ENCODE results near the gene CHRNE. TPM values are rescaled to one million over a fixed set of nuclear protein-coding genes. Genes with fewer than 3 reads are reported as not detected.
"Not testable (repeated sequence)": the region's sequence is repeated elsewhere in the genome, so short reads cannot be mapped to it uniquely, and the experiment has no call there.

The CHRNE gene
- polyA plus RNA-seq, 1 donor (not counting 4 experiments of a cell fraction or from before 2014, with no cell fraction given), result 0.04 TPM

- Histone ChIP-seq H3K36me3 (ENCODE audit: control insufficient read depth in 2 of 2, extremely low read depth in 1 of 2, insufficient read depth in 2 of 2, low read length in 2 of 2) (peaks cover 5 to 25% of the 10 kb centered on the region in 2 experiments), H3K4me3 (ENCODE audit: control insufficient read depth in 2 of 3, extremely low read depth in 1 of 3, insufficient read depth in 2 of 3, low read depth in 1 of 3, low read length in 3 of 3) (peak overlapping the region; percentile 69 to 90 (median 77)), H3K4me1 (ENCODE audit: control insufficient read depth, extremely low read depth, insufficient read depth, low read length) (peaks cover 78% of the 10 kb centered on the region), H3K27ac (ENCODE audit: control insufficient read depth, insufficient read depth, low read length) (peak overlapping the region; percentile 90), H3K79me2 (ENCODE audit: control insufficient read depth, insufficient read depth, low read length) (peaks cover 67% of the 10 kb centered on the region), H3K27me3 (ENCODE audit: control insufficient read depth, extremely low read depth, insufficient read depth, low read length) (no peaks in the 10 kb centered on the region), H3K9me1 (ENCODE audit: control insufficient read depth, extremely low read depth, insufficient read depth, low read length) (no peaks in the 10 kb centered on the region), H3K9ac (ENCODE audit: control insufficient read depth, extremely low read depth, insufficient read depth, low read length) (peak overlapping the region; percentile 83), H3K4me2 (ENCODE audit: control insufficient read depth, extremely low read depth, insufficient read depth, low read depth, low read length) (peak overlapping the region; percentile 92), H3K9me3 (ENCODE audit: control insufficient read depth, low read depth, low read length) (no peaks in the 10 kb centered on the region), H4K20me1 (ENCODE audit: control insufficient read depth, extremely low read depth, insufficient read depth, low read length) (no peaks in the 10 kb centered on the region), H2AFZ (ENCODE audit: control insufficient read depth, low read length) (no peak overlapping the region)
- no peak for FAIRE-seq
- no peak for DNase-seq (ENCODE audit: low read depth, low spot score)
- TF ChIP-seq EZH2 (IDR thresholded peaks at IDR 0.05; ENCODE audit: low read length), result no peak
- no peak for TF ChIP-seq CTCF (optimal IDR thresholded peaks at IDR 0.05 in 1 of 3, IDR thresholded peaks at IDR 0.05 in 1 of 3, conservative IDR thresholded peaks at IDR 0.05 in 1 of 3; ENCODE audit: extremely low read depth in 1 of 3, insufficient read depth in 2 of 3, low read length in 3 of 3)
- dilution Hi-C loops (cut with MboI; ENCODE audit: extremely low pct_ligation_motif_present, low sequenced_read_pairs), result no loop called here
Measured at GRCh38 chr17:4858068-4858881, 44.6 kb downstream of the CHRNE start.

GRCh38 chr17:4857347-4857746, 45.6 kb downstream of the CHRNE start:
- H3K9me1 ChIP-seq (ENCODE audit: control insufficient read depth, extremely low read depth, insufficient read depth, low read length); FAIRE-seq; H3K27me3 ChIP-seq (ENCODE audit: control insufficient read depth, extremely low read depth, insufficient read depth, low read length); H4K20me1 ChIP-seq (ENCODE audit: control insufficient read depth, extremely low read depth, insufficient read depth, low read length); dilution Hi-C loops (cut with MboI; ENCODE audit: extremely low pct_ligation_motif_present, low sequenced_read_pairs); DNase-seq (ENCODE audit: low read depth, low spot score); H3K4me3 ChIP-seq (ENCODE audit: control insufficient read depth in 2 of 3, extremely low read depth in 1 of 3, insufficient read depth in 2 of 3, low read depth in 1 of 3, low read length in 3 of 3); H3K9me3 ChIP-seq (ENCODE audit: control insufficient read depth, low read depth, low read length); H2AFZ ChIP-seq (ENCODE audit: control insufficient read depth, low read length): not testable (repeated sequence)
- Histone ChIP-seq H3K79me2 (ENCODE audit: control insufficient read depth, insufficient read depth, low read length) (peaks cover 59% of the 10 kb centered on the region), H3K4me1 (ENCODE audit: control insufficient read depth, extremely low read depth, insufficient read depth, low read length) (peaks cover 76% of the 10 kb centered on the region), H3K36me3 (ENCODE audit: control insufficient read depth in 2 of 2, extremely low read depth in 1 of 2, insufficient read depth in 2 of 2, low read length in 2 of 2) (peaks cover 3 to 22% of the 10 kb centered on the region in 2 experiments), H3K27ac (ENCODE audit: control insufficient read depth, insufficient read depth, low read length) (peak overlapping the region; percentile 90), H3K9ac (ENCODE audit: control insufficient read depth, extremely low read depth, insufficient read depth, low read length) (peak overlapping the region; percentile 83), H3K4me2 (ENCODE audit: control insufficient read depth, extremely low read depth, insufficient read depth, low read depth, low read length) (peak overlapping the region; percentile 92)

Measured in keratinocyte (primary cell).